GM10266 (cell line): Measurements from ENCODE around the gene BRI3BP.

Source experiments
- DNase-seq: peaks from one replicate; pipeline ENCODE4 v3.0.0; 2012; ENCODE audit errors: extremely low spot score
- CTCF ChIP-seq: IDR thresholded peaks from 2 replicates; pipeline ENCODE4 v1.5.1; 2012; ENCODE audit warnings: mild to moderate bottlenecking, low read depth; ENCODE audit not compliant: control insufficient read depth, insufficient read depth; ENCODE audit errors: missing control alignments

BRI3BP gene

GRCh38 chr12:125065919-125066570 lies 72.6 kb downstream of the BRI3BP start:
- DNase-seq = no peak
- TF ChIP-seq CTCF = no peak

- TF ChIP-seq CTCF = no peak
- DNase-seq = no peak
These were observed 74.9 kb downstream of the BRI3BP start for GRCh38 chr12:125068391-125068790.

GRCh38 chr12:125069616-125070015 lies 76.2 kb downstream of the BRI3BP start:
- DNase-seq = no peak
- no peak for TF ChIP-seq CTCF

GRCh38 chr12:125070112-125070511 lies 76.7 kb downstream of the BRI3BP start:
- no peak for TF ChIP-seq CTCF
- DNase-seq = no peak

- TF ChIP-seq CTCF = no peak
- no peak for DNase-seq
These were observed 77.4 kb downstream of the BRI3BP start for GRCh38 chr12:125070661-125071390.

GRCh38 chr12:125071456-125071855 lies 78.0 kb downstream of the BRI3BP start:
- DNase-seq = no peak

More at GRCh38 chr12:125071456-125071855, 78.0 kb downstream of the BRI3BP start:
- TF ChIP-seq CTCF = no peak
